Ishikawa (cell line): Measurements from ENCODE around the gene DRD3.

Experiments used
- CEBPB ChIP-seq: IDR thresholded peaks from 2 replicates; pipeline ENCODE4 v1.6.1; 2012
- CREB1 ChIP-seq: IDR thresholded peaks from 2 replicates; pipeline ENCODE4 v1.6.1; 2012; ENCODE audit warnings: low read depth
- EP300 ChIP-seq: IDR thresholded peaks from 2 replicates; pipeline ENCODE4 v1.6.1; 2012; ENCODE audit warnings: borderline replicate concordance
- NFIC ChIP-seq: IDR thresholded peaks from 2 replicates; pipeline ENCODE4 v1.6.1; 2012
- RAD21 ChIP-seq: IDR thresholded peaks from 2 replicates; pipeline ENCODE4 v1.6.1; 2012; ENCODE audit warnings: low read depth
- TAF1 ChIP-seq: IDR thresholded peaks from 2 replicates; pipeline ENCODE4 v1.6.1; 2012; ENCODE audit warnings: low read depth, mild to moderate bottlenecking
- TEAD4 ChIP-seq: IDR thresholded peaks from 2 replicates; pipeline ENCODE4 v1.6.1; 2012
- YY1 ChIP-seq: IDR thresholded peaks from 2 replicates; pipeline ENCODE4 v1.6.1; 2012; ENCODE audit warnings: low read depth
- TF ChIP-seq, protein P1 (sequence below): IDR thresholded peaks from 2 replicates; pipeline ENCODE4 v1.6.1; 2012; ENCODE audit warnings: low read depth, mild to moderate bottlenecking
- TF ChIP-seq, protein P2 (sequence below): IDR thresholded peaks from 2 replicates; pipeline ENCODE4 v1.6.1; 2012

DNA sequence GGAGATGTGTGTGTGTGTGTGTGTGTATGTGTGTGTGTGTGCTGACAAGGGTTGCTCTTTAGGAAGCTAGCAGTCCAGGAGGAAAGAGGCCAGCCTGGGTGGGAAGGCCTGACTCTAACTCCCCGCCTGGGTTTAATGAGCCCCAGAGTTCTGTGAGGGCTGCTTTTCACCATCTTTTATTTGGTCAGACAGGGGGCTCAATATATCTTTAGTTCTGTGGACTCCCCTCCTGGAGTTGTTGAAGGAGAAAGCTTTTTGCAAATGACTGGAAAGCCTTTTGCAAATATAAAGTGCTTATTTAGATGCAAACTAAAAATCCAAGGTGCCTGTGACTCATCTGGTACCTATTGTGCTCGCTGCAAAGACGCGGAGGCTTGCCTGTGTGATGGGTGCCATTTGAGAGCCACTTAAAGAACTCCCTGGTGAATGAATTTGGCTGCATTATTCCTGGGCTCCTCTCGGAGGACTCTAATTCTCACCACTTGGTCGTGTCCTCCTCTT is 24.5 kb downstream of the DRD3 start:
- TF ChIP-seq TEAD4 (no peak), YY1 (no peak), CEBPB (no peak), RAD21 (no peak), EP300 (no peak), CREB1 (no peak), TAF1 (no peak), NFIC (no peak)
- TF ChIP-seq, protein P1, sequence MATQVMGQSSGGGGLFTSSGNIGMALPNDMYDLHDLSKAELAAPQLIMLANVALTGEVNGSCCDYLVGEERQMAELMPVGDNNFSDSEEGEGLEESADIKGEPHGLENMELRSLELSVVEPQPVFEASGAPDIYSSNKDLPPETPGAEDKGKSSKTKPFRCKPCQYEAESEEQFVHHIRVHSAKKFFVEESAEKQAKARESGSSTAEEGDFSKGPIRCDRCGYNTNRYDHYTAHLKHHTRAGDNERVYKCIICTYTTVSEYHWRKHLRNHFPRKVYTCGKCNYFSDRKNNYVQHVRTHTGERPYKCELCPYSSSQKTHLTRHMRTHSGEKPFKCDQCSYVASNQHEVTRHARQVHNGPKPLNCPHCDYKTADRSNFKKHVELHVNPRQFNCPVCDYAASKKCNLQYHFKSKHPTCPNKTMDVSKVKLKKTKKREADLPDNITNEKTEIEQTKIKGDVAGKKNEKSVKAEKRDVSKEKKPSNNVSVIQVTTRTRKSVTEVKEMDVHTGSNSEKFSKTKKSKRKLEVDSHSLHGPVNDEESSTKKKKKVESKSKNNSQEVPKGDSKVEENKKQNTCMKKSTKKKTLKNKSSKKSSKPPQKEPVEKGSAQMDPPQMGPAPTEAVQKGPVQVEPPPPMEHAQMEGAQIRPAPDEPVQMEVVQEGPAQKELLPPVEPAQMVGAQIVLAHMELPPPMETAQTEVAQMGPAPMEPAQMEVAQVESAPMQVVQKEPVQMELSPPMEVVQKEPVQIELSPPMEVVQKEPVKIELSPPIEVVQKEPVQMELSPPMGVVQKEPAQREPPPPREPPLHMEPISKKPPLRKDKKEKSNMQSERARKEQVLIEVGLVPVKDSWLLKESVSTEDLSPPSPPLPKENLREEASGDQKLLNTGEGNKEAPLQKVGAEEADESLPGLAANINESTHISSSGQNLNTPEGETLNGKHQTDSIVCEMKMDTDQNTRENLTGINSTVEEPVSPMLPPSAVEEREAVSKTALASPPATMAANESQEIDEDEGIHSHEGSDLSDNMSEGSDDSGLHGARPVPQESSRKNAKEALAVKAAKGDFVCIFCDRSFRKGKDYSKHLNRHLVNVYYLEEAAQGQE: no peak
- TF ChIP-seq, protein P2, sequence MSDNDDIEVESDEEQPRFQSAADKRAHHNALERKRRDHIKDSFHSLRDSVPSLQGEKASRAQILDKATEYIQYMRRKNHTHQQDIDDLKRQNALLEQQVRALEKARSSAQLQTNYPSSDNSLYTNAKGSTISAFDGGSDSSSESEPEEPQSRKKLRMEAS: no peak
